Renal pelvis (tissue), 4 donors: ENCODE results near the gene FARSA. TPM values are rescaled to one million over a fixed set of nuclear protein-coding genes. Genes with fewer than 3 reads are reported as not detected.
"Not testable (repeated sequence)": the region's sequence is repeated elsewhere in the genome, so short reads cannot be mapped to it uniquely, and the experiment has no call there.

Source experiments
- DNase-seq: peaks from one replicate; pipeline ENCODE4 v3.0.0-alpha.2; 2013
- polyA plus RNA-seq, 3 donors: library from polyadenylated mRNA; unstranded; fragments of 120-200 nt; gene quantifications; one replicate each; pipeline ENCODE4 v1.2.1, GENCODE V29; 2013; ENCODE audit not compliant: insufficient read length in 3 of 3

FARSA gene
- polyA plus RNA-seq, 3 donors: 54.6 to 65.4 (median 62.1) TPM

DNA sequence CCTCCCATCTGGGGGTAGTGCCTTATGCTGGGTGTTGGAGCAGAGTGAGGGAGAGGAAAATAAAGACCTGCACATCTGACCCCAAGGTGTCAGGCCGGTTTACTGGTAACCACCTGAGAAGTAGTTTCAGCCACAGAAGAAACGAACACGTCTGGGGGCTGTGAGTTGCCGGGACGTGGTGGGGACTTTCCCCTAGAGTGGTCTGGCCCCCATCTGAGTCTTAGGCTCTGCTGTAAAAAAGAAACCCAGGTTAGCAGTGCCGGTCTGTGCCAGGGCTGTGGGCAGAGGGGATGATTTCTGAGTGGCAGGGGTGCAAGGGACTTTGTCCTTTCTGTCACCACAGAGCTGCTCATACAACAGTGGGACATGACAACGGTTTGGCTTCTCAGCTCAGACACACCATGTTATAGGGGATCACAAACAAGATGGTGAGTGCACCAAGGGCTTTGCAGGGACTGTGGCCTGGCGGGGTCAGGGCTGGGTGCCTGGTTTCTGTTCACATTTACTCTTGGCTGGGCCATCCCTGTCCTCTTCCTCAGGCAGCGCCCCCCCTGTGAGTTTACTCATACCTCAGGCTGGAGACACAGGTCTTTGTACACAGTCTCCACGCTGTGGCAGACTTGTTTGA is 33.5 kb downstream of the FARSA start:
- DNase-seq: no peak

DNA sequence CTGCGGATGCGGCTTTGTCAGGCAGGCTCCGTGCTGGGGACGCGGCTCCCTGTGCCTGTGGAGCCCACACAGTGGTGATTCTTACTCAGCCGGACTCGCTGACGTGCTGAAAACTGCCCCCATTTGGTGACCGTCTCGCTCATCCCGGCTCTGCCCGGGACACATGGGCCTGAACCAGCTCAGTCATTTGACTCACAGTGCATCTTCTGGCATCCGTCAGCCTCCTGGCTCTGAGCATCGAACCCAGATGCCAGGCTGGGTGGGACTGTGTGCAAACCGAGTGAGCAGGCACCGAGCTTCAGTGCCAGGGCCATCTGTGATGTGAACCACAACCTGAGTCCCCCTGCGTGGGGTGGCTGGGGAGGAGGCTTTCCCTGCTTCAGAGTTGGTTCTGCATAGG is 37.1 kb downstream of the FARSA start:
- DNase-seq: no peak

DNA sequence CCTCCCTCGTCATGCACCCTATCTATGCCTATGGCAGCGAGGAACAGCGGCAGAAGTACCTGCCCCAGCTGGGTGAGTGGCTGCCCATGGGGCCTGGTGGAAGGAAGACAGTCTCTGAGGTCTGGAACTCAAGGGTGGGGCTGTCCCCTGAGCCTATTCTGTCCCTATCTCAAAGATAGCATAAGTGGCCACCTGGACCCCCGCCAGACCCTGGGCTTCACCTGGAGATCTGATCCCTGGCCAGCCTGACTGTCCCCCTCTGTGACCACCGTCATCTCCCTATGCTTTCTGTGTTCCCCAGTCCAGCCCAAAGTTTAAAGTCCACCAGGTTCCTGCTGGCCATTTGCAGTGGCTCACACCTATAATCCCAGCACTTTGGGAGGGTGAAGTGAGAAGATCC is 39.9 kb downstream of the FARSA start:
- DNase-seq: no peak

DNA sequence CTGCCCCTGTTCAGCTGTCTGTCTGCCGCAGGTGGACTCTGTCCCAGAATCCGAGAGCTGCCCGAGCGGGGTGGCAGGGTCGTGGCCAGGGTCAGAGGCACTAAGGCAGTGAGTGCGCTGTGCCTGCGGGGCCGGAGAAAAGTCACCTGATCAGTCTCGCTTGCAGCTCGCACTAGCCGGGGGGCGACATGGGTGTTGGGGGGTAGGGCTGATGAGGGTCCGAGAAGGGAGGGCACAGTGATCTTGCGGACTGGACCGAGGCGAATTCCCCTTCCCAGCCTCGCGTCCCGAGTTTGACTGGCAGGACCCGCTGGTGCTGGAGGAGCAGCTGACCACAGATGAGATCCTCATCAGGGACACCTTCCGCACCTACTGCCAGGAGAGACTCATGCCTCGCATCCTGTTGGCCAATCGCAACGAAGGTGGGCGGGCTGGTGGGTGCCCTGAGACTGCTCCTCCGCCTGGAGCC is 41.9 kb downstream of the FARSA start:
- DNase-seq: no peak

DNA sequence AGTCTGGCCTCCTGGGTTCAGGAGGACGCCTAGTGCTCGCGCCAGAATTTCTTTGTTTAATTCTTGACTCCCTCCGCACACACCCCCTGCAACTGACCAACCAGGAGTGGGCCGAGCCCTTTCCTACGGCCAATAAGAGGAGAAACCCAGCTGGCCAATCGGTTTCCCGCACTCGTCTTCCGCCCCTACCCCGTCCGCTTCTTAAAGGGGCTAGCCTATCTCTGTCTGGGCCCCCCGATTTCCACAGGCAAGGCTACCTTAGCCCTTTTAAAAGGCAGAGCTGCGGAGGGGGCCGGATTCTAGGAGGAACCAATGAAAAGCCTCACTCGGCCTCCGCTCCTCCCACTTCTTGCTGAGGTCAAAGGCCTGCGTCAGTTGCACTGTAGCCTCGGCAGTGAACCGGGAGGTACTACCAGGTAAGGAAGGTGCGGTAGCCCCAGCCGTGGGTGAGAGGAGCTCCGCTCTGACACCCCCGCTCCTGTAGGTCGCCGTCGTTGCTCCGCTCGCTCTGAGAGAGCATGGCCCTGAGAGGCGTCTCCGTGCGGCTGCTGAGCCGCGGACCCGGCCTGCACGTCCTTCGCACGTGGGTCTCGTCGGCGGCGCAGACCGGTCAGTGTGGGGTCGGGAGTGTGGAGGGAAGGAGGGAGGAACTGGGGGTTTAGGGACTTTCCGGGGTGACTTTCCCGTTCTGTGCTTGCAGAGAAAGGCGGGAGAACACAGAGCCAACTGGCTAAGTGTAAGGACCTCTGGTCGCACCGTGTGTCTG is 42.5 kb downstream of the FARSA start, which contains the start of gene GCDH:
GCDH (plus strand) TSS at position 374 of the 766 bp plus-strand sequence; CDS start at position 519, 145 bp downstream.
- DNase-seq: peak; percentile 99

DNA sequence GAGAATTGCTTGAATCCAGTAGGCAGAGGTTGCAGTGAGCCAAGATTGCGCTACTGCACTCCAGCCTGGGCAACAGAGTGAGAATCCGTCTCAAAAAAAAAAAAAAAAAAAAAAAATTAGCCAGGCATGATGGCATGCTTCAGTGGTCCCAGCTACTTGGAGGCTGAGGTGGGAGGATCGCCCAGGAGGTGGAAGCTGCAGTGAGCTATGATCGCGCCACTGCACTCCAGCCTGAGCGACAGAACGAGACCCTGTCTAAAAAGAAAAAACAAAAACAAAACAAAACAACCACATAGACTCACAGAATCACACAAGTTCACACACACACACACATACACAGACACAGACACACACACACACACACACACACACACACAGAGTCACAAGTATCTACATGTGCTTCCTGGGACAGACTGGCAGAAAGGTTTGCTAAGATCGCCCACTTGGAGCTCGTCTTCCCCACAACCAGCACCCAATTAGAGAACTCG is 43.2 kb downstream of the FARSA start:
- DNase-seq: not testable (repeated sequence)

DNA sequence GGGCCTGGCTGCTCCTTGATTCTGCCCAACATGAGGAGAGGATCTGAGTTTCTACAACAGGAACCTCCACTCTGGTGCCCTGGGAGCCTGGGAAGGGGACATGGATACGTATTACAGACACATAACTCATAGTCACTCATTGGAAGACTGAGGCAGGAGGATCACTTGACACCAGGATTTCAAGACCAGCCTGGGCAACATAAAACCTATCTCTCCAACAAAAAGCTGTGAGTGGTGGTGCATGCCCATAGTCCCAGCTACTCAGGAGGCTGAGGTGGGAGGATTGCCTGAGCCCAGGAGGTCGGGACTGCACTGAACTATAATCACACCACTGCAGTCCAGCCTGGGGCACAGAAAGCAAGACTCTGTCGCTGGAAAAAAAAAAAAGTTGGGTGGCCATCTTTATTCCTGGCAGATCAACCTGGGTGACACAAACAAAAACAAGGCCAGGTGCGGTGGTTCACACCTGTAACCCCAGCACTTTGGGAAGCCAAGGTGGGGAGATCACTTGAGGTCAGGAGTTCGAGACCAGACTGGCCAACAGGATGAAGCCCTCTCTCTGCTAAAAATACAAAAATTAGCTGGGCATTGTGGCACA is 45.4 kb downstream of the FARSA start:
- no peak for DNase-seq

DNA sequence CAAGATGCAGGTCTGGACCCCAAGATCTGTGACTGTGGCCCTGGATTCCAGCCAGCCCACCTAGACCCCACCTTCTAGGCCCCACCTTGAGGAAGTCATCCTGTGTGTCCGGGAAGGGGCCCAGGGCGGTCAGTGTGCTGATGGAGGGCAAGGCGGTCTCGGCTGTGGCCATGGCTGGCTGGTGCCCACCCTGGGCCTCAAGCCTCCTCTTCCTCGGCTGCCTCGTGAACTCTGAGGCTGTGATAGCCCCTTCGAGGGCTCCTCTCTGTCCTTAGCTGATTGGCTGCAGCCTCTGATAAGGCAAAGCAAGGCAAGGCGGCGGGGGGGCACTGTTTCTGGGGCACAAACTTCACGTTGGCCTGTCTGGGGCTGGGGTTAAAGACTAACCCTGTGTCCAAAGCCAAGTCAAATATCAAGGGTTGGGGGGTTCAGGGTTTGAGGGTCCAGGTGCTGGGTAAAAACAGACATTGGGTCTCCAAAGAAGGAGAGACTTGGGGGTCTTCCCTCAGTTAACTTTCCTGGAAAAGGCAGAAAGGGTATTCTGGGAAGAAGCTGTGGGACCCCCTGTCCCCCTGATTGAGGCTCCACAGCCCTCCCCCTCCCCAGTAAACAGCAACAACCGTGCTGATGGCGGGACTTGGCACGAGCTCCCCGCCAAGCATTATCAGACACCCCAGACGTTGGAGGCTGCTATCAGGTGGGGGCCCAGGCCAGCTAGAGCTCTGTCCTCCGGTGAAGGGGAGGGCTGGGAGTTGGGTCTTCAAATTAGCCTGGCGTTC is 46.4 kb downstream of the FARSA start, which contains the start of gene KLF1:
KLF1 (minus strand) TSS at position 233 of the 779 bp plus-strand sequence; CDS start at position 172, 61 bp downstream.
- no peak for DNase-seq

DNA sequence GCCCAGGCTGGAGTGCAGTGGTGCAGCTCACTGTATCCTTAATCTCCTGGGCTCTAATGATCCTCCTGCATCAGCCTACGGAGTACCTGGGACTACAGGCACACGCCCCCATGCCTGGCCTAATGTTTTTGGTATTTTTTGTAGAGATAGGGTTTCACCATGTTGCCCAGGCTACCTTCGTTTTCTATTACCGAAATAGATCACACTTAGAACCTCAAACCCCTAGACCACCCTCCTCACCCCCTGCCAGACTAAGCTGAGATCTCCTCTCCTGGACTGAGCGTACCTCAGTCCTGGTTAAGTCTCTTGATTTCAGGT is 46.9 kb downstream of the FARSA start:
- no peak for DNase-seq

DNA sequence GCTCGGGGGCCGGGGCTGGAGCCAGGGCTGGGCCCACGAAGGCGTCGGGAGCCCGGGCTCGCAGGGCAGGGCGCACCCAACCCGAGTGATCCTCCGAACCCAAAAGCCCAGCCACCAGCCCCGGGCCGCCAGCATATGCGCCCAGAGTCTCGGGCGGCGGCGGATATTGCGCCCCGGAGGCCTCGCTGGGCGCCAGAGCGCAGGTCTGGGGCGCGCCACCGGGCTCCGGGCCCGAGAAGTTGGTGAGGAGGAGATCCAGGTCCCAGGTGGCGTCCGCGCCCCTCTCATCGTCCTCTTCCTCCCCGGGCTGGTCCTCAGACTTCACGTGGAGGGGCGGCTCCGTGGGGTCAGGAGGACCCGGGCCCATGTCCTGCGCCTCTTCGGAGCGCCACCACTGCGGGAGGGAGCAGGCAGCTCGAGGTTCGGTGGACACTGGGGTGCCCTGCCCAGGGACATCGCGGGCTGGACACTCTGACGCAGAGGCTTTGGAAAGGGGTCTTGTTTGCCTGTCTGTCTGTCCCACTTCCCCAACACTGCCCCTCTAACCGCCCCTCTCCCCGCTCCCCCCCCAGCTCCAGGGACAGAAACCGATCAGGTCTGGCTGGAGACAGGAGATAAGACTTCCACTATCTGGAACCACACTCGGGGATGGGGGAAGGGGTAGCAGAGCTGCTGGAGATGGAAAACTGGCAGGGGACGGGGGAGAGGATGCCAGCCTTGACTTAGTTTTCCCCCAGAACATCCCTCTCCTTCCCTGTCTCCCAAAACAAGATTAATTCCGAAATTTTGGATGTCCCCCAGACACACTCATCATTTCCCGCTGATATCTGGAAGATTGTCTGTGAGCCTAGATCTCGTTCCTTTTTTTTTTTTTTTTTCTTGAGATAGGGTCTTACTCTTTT is 47.5 kb downstream of the FARSA start:
- DNase-seq: no peak

DNA sequence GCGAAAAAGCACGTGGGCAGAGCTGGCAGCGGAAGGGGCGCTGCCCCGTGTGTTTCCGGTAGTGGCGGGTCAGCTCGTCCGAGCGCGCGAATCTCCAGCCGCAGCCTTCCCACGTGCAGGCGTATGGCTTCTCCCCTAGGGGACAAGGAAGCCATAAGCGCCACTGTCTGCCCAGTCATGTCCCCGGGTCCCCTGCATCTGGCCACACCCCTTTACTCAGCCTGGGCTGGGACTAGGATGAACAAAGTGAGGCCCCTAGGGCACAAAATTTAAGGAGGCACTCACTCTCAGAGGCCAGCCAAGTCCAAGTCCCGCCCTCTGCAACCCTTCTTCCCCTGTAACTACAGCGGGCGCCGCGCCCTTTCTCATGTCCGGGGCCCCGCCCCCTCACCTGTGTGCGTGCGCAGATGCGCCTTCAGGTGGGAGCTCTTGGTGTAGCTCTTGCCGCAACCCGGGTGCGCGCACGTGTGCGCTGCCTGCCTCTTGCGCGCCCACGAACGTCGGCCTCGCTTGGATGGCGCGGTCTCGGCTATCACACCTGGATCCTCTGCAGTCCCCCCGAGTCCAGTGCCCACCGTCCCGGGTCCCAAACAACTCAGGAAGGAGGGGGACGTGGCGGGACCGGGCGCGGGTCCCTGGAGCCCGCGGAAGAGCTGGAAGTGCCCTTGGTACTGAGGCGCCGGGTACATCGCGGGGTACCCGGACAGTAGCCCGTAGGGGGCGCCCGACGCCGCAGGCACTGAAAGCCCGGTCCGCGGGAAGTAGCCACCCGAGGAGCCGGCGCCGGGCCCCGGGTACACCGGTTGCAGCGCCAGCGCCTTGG is 48.4 kb downstream of the FARSA start:
- DNase-seq: peak; percentile 58

DNA sequence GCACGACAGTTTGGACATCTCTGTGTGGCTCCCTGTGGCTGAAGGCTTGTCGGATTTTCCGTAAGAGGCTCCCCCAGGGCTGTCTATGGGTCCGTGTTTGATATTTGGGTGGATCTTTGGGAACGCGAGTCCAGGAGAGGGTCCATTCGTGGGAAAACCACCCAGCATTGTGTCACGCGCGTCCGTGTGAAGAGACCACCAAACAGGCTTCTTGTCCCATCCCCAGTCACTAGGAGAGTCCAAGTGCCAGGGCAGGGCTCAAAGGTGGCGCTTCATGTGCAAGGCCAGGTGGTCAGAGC is 48.9 kb downstream of the FARSA start:
- no peak for DNase-seq

DNA sequence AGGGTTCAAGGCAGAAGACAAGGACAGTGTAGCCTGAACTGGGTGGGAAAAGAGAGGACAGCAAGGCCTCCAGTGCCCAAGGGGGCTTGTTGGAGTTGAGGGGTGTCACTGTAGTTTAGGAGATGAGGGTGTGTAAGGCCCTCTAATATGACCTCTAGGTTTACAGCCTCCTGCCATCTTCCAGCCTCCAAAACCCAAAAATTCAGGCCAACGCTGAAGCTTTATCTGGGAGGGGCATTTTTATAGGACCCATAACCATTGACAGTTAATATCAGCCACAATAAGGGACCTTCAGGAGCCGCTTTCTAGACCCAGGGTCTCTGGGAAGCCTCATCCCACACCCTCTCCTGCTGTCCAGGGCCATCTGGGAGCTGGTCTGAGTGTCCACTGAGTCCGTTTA is 49.3 kb downstream of the FARSA start:
- no peak for DNase-seq

DNA sequence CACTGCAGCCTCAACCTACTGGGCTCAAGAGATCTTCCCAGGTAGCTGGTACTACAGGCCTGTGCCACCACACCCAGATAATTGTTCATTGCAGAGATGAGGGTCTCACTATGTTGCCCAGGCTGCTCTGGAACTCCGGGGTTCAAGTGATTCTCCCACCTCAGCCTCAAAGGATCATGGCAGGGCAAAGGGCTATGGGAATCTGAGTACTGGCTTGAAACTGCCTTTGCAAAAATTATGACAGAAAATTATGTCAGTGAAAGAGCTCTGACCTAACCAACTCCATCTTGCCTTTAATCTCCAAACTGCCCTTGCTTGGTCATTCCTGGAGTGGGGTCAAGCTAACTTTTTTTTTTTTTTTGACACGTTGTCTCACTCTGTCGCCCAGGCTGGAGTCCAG is 50.9 kb downstream of the FARSA start:
- no peak for DNase-seq

DNA sequence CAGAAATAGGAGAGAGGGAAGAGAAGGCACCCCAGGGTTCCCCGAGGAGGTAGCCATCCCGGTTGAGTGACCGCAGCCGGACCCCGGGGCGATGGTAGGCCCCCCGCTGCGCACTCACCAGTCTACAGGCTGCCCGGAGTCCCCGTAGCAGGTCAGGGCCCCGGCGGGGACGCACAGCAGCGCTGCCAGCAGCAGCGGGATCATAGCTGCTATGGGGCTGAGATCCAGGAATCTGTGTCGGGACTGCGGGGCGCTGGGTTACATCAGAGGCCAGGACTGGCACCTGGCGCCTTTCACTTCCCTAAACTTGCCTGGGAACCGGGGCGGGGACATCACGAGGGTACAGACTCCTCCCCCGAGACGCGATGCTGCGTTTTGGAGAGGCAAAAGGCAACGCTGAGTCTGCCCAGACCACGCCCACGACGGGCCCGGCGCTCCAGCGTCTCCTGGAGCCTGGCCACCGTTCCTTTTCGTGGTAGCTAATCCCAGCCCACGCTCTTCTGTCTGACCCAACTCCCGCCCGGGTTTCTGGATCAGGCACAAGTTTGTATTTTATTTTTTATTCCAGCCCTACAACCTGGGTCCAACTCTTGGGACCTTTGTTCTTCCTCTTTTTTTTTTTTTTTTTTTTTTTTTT is 52.2 kb downstream of the FARSA start, which contains the start of gene DNASE2:
DNASE2 (minus strand) TSS at position 278 of the 637 bp plus-strand sequence; CDS start at position 204, 74 bp downstream.
- peak; percentile 79 for DNase-seq

DNA sequence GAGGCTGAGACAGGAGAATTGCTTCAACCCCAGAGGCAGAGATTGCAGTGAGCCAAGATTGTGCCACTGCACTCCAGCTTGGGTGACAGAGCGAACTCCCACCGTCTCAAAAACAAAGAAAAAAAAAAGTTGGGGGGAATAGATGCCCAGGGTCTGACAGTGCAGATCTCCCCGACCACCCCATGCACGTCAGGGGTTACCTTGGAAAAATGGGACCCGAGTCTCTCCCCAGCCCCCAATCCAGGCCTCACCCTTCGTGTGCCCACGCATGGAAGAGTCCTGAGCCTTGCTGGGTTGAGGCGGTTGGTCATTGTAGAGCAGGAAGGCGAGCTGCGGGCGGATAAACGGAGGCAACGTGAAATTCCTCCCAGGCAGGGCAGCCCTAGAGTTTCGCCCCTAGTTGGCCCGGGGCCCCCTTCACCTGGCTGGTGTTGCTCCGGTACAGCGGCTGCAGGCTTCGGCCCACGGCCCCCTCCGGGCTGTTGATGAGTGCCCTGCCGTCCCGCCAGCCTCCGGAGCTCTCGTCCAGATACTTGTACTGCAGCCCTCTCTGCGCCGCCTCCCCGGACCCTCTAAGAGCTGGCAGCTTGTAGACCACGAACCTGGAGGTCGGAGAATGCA is 52.9 kb downstream of the FARSA start:
- DNase-seq: no peak

DNA sequence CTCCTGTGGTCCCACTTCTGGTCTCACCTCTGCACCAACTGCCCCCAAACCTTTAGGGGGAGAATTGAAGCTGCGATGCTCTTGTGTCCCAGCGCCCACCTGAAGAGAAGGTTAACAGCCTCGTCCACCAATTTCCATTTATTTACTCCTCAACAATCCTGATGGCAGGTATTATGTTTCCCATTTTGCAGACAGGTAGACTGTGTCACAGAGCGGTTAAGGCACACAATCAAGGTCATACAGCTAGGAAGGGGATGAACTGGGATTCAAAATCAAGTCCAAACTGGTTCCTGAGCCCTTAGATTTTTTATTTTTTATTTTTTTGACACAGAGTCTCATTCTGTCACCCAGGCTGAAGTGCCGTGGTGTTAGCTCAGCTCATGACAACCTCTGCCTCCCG is 58.4 kb downstream of the FARSA start:
- DNase-seq: no peak

DNA sequence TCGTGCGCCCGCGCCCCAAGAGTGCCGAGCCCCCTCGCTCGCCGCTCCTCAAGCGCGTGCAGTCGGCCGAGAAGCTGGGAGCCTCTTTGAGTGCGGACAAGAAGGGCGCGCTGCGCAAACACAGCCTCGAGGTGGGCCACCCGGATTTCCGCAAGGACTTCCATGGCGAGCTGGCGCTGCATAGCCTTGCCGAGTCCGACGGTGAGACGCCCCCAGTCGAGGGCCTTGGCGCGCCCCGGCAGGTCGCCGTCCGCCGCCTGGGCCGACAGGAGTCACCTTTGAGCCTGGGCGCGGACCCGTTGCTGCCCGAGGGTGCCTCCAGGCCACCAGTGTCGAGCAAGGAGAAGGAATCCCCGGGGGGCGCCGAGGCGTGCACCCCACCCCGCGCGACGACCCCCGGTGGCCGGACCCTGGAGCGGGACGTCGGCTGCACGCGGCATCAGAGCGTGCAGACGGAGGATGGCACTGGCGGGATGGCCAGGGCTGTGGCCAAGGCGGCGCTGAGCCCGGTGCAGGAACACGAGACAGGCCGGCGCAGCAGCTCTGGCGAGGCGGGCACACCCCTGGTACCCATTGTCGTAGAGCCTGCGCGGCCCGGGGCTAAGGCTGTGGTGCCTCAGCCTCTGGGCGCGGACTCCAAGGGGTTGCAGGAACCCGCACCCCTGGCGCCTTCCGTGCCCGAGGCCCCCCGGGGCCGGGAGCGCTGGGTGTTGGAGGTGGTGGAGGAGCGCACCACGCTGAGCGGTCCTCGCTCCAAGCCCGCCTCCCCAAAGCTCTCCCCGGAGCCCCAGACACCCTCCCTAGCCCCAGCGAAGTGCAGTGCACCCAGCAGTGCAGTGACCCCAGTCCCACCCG is 59.4 kb downstream of the FARSA start:
- DNase-seq: no peak
